Measurements from ENCODE around the gene CBX5.

Gene CBX5

GRCh38 chr12:54222609-54223008 lies 57.3 kb downstream of the CBX5 start:
- no peak for DNase-seq

GRCh38 chr12:54221402-54221984 lies 58.4 kb downstream of the CBX5 start:
- DNase-seq: no peak

- no peak for DNase-seq
Observed at GRCh38 chr12:54220567-54220966, 59.4 kb downstream of the CBX5 start.

GRCh38 chr12:54220092-54220557 lies 59.8 kb downstream of the CBX5 start:
- peak; percentile 85 for DNase-seq

- peak; percentile 67 for DNase-seq
Observed at GRCh38 chr12:54217774-54218241, 62.1 kb downstream of the CBX5 start.

GRCh38 chr12:54216797-54217661 lies 62.9 kb downstream of the CBX5 start:
- peak; percentile 93 for DNase-seq

GRCh38 chr12:54215989-54216796 lies 63.7 kb downstream of the CBX5 start:
- no peak for DNase-seq

- DNase-seq: peak; percentile 92
Observed at GRCh38 chr12:54214553-54215406, 65.1 kb downstream of the CBX5 start.

GRCh38 chr12:54213079-54213478 lies 66.8 kb downstream of the CBX5 start:
- DNase-seq: no peak

- no peak for DNase-seq
Observed at GRCh38 chr12:54211920-54212319, 68.0 kb downstream of the CBX5 start.

- no peak for DNase-seq
Observed at GRCh38 chr12:54210400-54210790, 69.5 kb downstream of the CBX5 start.

- DNase-seq: no peak
Observed at GRCh38 chr12:54208591-54208990, 71.3 kb downstream of the CBX5 start.

GRCh38 chr12:54207539-54208294 lies 72.2 kb downstream of the CBX5 start:
- peak; percentile 83 for DNase-seq

GRCh38 chr12:54206791-54207190 lies 73.1 kb downstream of the CBX5 start:
- DNase-seq: no peak

GRCh38 chr12:54204316-54204715 lies 75.6 kb downstream of the CBX5 start:
- DNase-seq: no peak

GRCh38 chr12:54201001-54201794 lies 78.7 kb downstream of the CBX5 start:
- DNase-seq: peak; percentile 92

GRCh38 chr12:54200412-54200811 lies 79.5 kb downstream of the CBX5 start:
- DNase-seq: no peak

- no peak for DNase-seq
Observed at GRCh38 chr12:54199917-54200316, 80.0 kb downstream of the CBX5 start.

GRCh38 chr12:54199034-54199433 lies 80.9 kb downstream of the CBX5 start:
- no peak for DNase-seq

- no peak for DNase-seq
Observed at GRCh38 chr12:54197431-54197909, 82.5 kb downstream of the CBX5 start.

GRCh38 chr12:54197010-54197409 lies 82.9 kb downstream of the CBX5 start:
- DNase-seq: no peak

Measured in retina (tissue), 1 donor.